NCI-H146 treated with DMSO at 0.1 percent for 48 hours (cell line): ENCODE data around the gene OPTC.

Experiments
- DNase-seq: peaks from one replicate; lab custom pipeline; 2025; ENCODE audit not compliant: unreplicated experiment; lab: John Stamatoyannopoulos, UW

OPTC gene

DNA sequence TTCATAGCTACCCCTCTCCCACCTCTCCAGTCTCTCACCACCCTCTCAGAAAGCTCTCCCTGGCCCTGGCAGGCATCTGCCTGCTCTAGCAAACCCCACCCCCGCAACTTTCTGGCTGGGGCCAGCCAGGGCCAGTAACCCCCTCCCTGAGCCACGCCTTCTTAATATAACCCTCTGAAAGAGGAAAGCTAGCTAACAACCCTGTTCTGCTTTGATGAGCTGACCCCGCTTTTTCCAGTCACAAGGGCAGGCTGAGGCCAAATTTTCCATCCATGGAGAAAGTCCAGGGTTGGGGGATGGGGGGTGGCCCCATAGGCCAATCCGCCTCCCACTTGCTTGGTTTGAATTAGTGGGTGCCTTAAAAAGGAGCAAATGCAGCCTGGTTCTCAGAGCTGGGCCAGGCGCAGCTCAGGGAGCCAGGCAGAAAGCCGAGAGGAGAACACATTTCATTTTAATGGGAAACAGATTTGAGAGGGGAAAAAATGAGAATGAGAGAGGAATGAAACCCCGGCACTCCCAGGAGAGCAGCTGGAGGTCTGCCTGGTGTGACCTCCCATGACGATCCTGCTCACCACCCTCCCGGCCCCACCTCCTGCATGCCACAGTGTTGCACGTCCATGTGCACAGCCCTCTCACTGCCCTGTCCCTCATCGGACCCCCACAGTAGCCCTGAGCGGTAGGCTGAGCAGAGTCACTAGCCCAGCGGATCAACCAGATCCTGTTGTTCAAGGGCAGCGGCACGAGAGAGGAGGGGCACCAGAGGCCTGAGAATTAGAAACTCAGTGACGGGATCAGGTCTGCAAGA is 62.3 kb downstream of the OPTC start:
- no peak for DNase-seq

GRCh38 chr1:203557390-203557789 is 63.4 kb downstream of the OPTC start:
- no peak for DNase-seq

GRCh38 chr1:203558064-203558760 is 64.3 kb downstream of the OPTC start:
- DNase-seq: no peak
